IMR-90 (cell line): ENCODE data around the gene SRMS. TPM values are rescaled to one million over a fixed set of nuclear protein-coding genes. Genes with fewer than 3 reads are reported as not detected.

Experiments
- ATAC-seq: fragments of 200-7000 bp; cut with Tn5 transposase; 2 replicates; pipeline ENCODE4 v1.9.1; 2020; ENCODE audit warnings: low read depth, mild to moderate bottlenecking, moderate library complexity
- BruUV-seq: library from RNA; stranded (reverse); fragments of 400-500 nt; replicated peaks from 2 replicates; lab custom pipeline; 2021; lab: Mats Ljungman, UMichigan
- CTCF ChIA-PET: fragments of 300-600 bp; formaldehyde crosslinking; extraction: SDS; loops from one replicate; lab custom pipeline; 2021; ENCODE audit warnings: antibody characterized with exemption; lab: Yijun Ruan, JAX
- POLR2A ChIA-PET: fragments of 300-600 bp; sonication (Branson Sonifier 250); formaldehyde crosslinking; loops from one replicate; lab custom pipeline; 2022; ENCODE audit warnings: antibody characterized with exemption; ENCODE audit not compliant: unreplicated experiment; lab: Charles Lee
- DNase-seq: peaks from one replicate; pipeline ENCODE4 v3.0.0; 2013
- H2AFZ ChIP-seq: replicated peaks from 2 replicates; pipeline ENCODE3; 2013; ENCODE audit warnings: low read length, mild to moderate bottlenecking; ENCODE audit not compliant: poor library complexity
- H2AK5ac ChIP-seq: 2 replicates; pipeline ENCODE4 v1.6.1; 2013; ENCODE audit warnings: low read depth, low read length, inconsistent platforms
- H2AK9ac ChIP-seq: replicated peaks from 2 replicates; pipeline ENCODE3; 2013; ENCODE audit warnings: mild to moderate bottlenecking, low read depth, low read length, moderate library complexity; ENCODE audit not compliant: poor library complexity
- H2BK120ac ChIP-seq: 2 replicates; pipeline ENCODE4 v1.6.1; 2013; ENCODE audit warnings: low read depth, low read length, inconsistent platforms
- H2BK15ac ChIP-seq: 3 replicates; pipeline ENCODE4 v1.6.1; 2013; ENCODE audit warnings: low read depth, low read length, inconsistent platforms
- H2BK20ac ChIP-seq: 2 replicates; pipeline ENCODE4 v1.6.1; 2013; ENCODE audit warnings: low read depth, mild to moderate bottlenecking, inconsistent platforms, low read length, moderate library complexity
- H2BK5ac ChIP-seq: 2 replicates; pipeline ENCODE4 v1.6.1; 2013; ENCODE audit warnings: mild to moderate bottlenecking, low read depth, low read length, inconsistent platforms; ENCODE audit not compliant: poor library complexity, severe bottlenecking
- H3K14ac ChIP-seq: replicated peaks from 2 replicates; pipeline ENCODE4 v1.6.1; 2013; ENCODE audit warnings: low read depth, low read length, inconsistent platforms
- H3K18ac ChIP-seq: 2 replicates; pipeline ENCODE4 v1.6.1; 2013; ENCODE audit warnings: low read depth, low read length, control low read depth
- H3K23ac ChIP-seq: 2 replicates; pipeline ENCODE4 v1.6.1; 2013; ENCODE audit warnings: low read depth, low read length, inconsistent platforms
- H3K27ac ChIP-seq: 2 replicates; pipeline ENCODE4 v1.5.1; 2013; ENCODE audit warnings: mild to moderate bottlenecking, control low read depth, low read length; ENCODE audit not compliant: insufficient read depth
- H3K27me3 ChIP-seq: 2 replicates; pipeline ENCODE4 v1.6.1; 2013; ENCODE audit warnings: low read length; ENCODE audit not compliant: control insufficient read depth, insufficient read depth
- H3K36me3 ChIP-seq: 2 replicates; pipeline ENCODE4 v1.6.1; 2013; ENCODE audit warnings: low read length, mixed read lengths; ENCODE audit not compliant: control insufficient read depth, insufficient read depth
- H3K4ac ChIP-seq: 2 replicates; pipeline ENCODE4 v1.6.1; 2013; ENCODE audit warnings: low read depth, low read length, inconsistent platforms
- H3K4me1 ChIP-seq: 2 replicates; pipeline ENCODE4 v1.6.1; 2013; ENCODE audit warnings: low read length, mixed read lengths; ENCODE audit not compliant: control insufficient read depth, insufficient read depth
- H3K4me2 ChIP-seq: 2 replicates; pipeline ENCODE4 v1.6.1; 2013; ENCODE audit warnings: low read depth, mild to moderate bottlenecking, control low read depth, low read length, moderate library complexity
- H3K4me3 ChIP-seq: 2 replicates; pipeline ENCODE4 v1.5.1; 2013; ENCODE audit warnings: low read depth, mild to moderate bottlenecking, control low read depth, low read length, moderate library complexity; ENCODE audit not compliant: insufficient read depth
- H3K56ac ChIP-seq: 2 replicates; pipeline ENCODE4 v1.6.1; 2013; ENCODE audit warnings: low read length, inconsistent platforms; ENCODE audit not compliant: insufficient read depth; ENCODE audit errors: extremely low read depth
- H3K79me1 ChIP-seq, 2 experiments: 2 replicates each; pipeline ENCODE4 v1.6.1; 2013; ENCODE audit warnings: low read length in 2 of 2, inconsistent platforms in 1 of 2, low read depth in 1 of 2
- H3K9ac ChIP-seq: 2 replicates; pipeline ENCODE4 v1.6.1; 2013; ENCODE audit warnings: low read depth, low read length, control low read depth
- H3K9me1 ChIP-seq: 2 replicates; pipeline ENCODE4 v1.6.1; 2013; ENCODE audit warnings: low read length, inconsistent platforms; ENCODE audit not compliant: insufficient read depth
- H3K9me3 ChIP-seq: 2 replicates; pipeline ENCODE4 v1.6.1; 2013; ENCODE audit warnings: low read length; ENCODE audit not compliant: control insufficient read depth, insufficient read depth
- H4K20me1 ChIP-seq: 2 replicates; pipeline ENCODE4 v1.6.1; 2013; ENCODE audit warnings: low read length, inconsistent platforms; ENCODE audit not compliant: insufficient read depth
- H4K5ac ChIP-seq: 2 replicates; pipeline ENCODE4 v1.6.1; 2013; ENCODE audit warnings: mild to moderate bottlenecking, low read depth, low read length, control low read depth
- H4K8ac ChIP-seq, 2 experiments: 2 replicates each; pipeline ENCODE4 v1.6.1; 2013; ENCODE audit warnings: low read depth in 2 of 2, low read length in 2 of 2, control low read depth in 1 of 2, inconsistent platforms in 1 of 2
- H4K91ac ChIP-seq: 2 replicates; pipeline ENCODE4 v1.6.1; 2013; ENCODE audit warnings: low read depth, low read length, inconsistent platforms; ENCODE audit not compliant: insufficient read depth
- CHD1 ChIP-seq: IDR thresholded peaks from 2 replicates; pipeline ENCODE4 v1.6.1; 2012; ENCODE audit warnings: low read depth, low read length, improper control_type of control experiment
- FOS ChIP-seq: fragments of 150-350 bp; IDR thresholded peaks from 2 replicates; pipeline ENCODE4 v1.6.1; 2016; ENCODE audit warnings: low read depth, low read length
- NFE2L2 ChIP-seq: fragments of 150-350 bp; IDR thresholded peaks from 2 replicates; pipeline ENCODE4 v1.6.1; 2016; ENCODE audit warnings: low read depth, mild to moderate bottlenecking, low read length
- POLR2A ChIP-seq: IDR thresholded peaks from 2 replicates; pipeline ENCODE4 v1.6.1; 2012; ENCODE audit warnings: mild to moderate bottlenecking, low read depth, low read length
- RAD21 ChIP-seq: IDR thresholded peaks from 2 replicates; pipeline ENCODE4 v1.6.1; 2012; ENCODE audit warnings: low read length, improper control_type of control experiment
- USF2 ChIP-seq: fragments of 150-350 bp; IDR thresholded peaks from 2 replicates; pipeline ENCODE4 v1.6.1; 2017; ENCODE audit warnings: mild to moderate bottlenecking, antibody characterized with exemption, low read length, low read depth
- WGBS, 2 experiments: methylation state at CpG; one replicate each; pipeline versions ENCODE4 v1.1.5 to v1.1.7; 2013; ENCODE audit warnings: missing lambda C conversion rate in 2 of 2; ENCODE audit not compliant: insufficient read length in 1 of 2; ENCODE audit errors: extremely low coverage in 2 of 2; 5-methylcytosine and 5-hydroxymethylcytosine counted together
- dilution Hi-C: fragments of 300-500 bp; cut with HindIII; formaldehyde crosslinking; loops from one replicate; pipeline ENCODE4 v1.14.3; 2018; ENCODE audit warnings: low sequenced_read_pairs; ENCODE audit not compliant: unreplicated experiment
- in situ Hi-C: fragments of 300-500 bp; cut with MboI; formaldehyde crosslinking; loops from 3 replicates; pipeline ENCODE4 v1.14.3; 2019; ENCODE audit warnings: low sequenced_read_pairs, inconsistent platforms, mixed read lengths
- intact Hi-C: fragments of 100-400 bp; cut with micrococcal nuclease; formaldehyde crosslinking; loops from 2 replicates; pipeline ENCODE4 v1.10.0; 2022
- polyA plus RNA-seq, 3 experiments: library from polyadenylated mRNA; depleted of rRNA; stranded (reverse); fragments of >200 nt; gene quantifications; 2 replicates each; pipeline ENCODE4 v1.2.3, GENCODE V29; 2012; ENCODE audit warnings: low replicate concordance in 1 of 3
- total RNA-seq: library from RNA; depleted of rRNA; stranded (reverse); fragments of >200 nt; gene quantifications from 2 replicates; pipeline ENCODE4 v1.2.3, GENCODE V29; 2012

The SRMS gene
- total and polyA plus RNA-seq, 2 of the 4 experiments (the other 2 are of a cell fraction), result not detected

GRCh38 chr20:63539441-63540370 is 7.8 kb downstream of the SRMS start:
- DNase-seq (no peak), ATAC-seq (no peak)
- no peaks in the 10 kb centered on the region for H3K36me3 ChIP-seq
- no peak overlapping the region for H2BK5ac ChIP-seq
- ChIA-PET CTCF (no interaction called here), POLR2A (no interaction called here)
- intact Hi-C loops, result loop anchor here (2.0 to 10.0 kb wide), 4 partner anchors 115 to 518 kb away; partner anchors contain the start of genes RTEL1, STMN3 and UCKL1
- H4K8ac ChIP-seq, result no peak overlapping the region
- H3K79me1 ChIP-seq, result no peaks in the 10 kb centered on the region
- H3K9ac ChIP-seq, result no peak overlapping the region
- peaks cover 3% of the 10 kb centered on the region; the same call in 1 of the 2 replicates for H3K4me1 ChIP-seq
- peaks cover 3% of the 10 kb centered on the region; the same call in 1 of the 2 replicates for H3K27me3 ChIP-seq
- no peak overlapping the region for H3K14ac ChIP-seq
- H3K18ac ChIP-seq, result no peak overlapping the region
- no peaks in the 10 kb centered on the region for H3K9me1 ChIP-seq
- in situ Hi-C loops, result loop anchor here (10.0 kb wide), 2 partner anchors 325 to 435 kb away; partner anchors contain the start of genes ABHD16B, SAMD10 and TPD52L2
- no peak overlapping the region for H3K4me2 ChIP-seq
- no peak overlapping the region for H3K23ac ChIP-seq
- H4K5ac ChIP-seq, result no peak overlapping the region; the same call in 1 of the 2 replicates
- 90% methylated on average over 11 of the region's 29 CpGs; no CpG with 5 or more reads in 1 of the 2 experiments for WGBS, 2 experiments
- dilution Hi-C loops, result no loop called here
- no TSS peak for BruUV-seq
- no peak overlapping the region for H3K27ac ChIP-seq
- H3K56ac ChIP-seq, result no peak overlapping the region
- H2BK15ac ChIP-seq, result no peak overlapping the region
- peak overlapping the region; percentile 32 for H2AFZ ChIP-seq
- no peak overlapping the region for H2BK120ac ChIP-seq
- no peaks in the 10 kb centered on the region for H3K9me3 ChIP-seq
- H2AK9ac ChIP-seq, result no peak overlapping the region
- H2AK5ac ChIP-seq, result no peak overlapping the region; the same call in 1 of the 2 replicates
- H2BK20ac ChIP-seq, result no peak overlapping the region
- no peak overlapping the region for H3K4me3 ChIP-seq
- H4K91ac ChIP-seq, result no peak overlapping the region
- no peaks in the 10 kb centered on the region for H4K20me1 ChIP-seq
- H3K4ac ChIP-seq, result no peak overlapping the region
- TF ChIP-seq POLR2A (no peak), NFE2L2 (no peak), FOS (no peak), USF2 (no peak), CHD1 (no peak), RAD21 (no peak)
